ENCODE data around the gene CNOT4.

DNA sequence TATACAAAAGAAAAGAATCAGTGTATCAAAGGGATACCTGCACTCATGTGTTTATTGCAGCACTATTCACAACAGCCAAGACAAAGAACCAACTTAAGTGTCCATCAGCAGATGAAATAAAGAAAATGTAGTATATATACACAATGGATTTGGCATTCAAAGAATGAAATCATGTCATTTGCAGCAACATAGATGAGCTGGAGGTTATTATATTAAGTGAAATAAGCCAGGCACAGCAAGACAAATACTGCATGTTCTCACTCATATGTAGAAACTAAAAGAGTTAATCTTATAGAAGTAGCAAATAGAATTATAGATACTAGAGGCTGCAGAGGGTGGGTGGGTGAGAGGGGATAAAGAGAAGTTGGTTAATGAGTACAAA, 28.3 kb downstream of the CNOT4 start:
- no peak for TF ChIP-seq POLR2A (IDR thresholded peaks at IDR 0.05)
- TF ChIP-seq CTCF (IDR thresholded peaks at IDR 0.05), result no peak
- TF ChIP-seq POLR2AphosphoS5 (IDR thresholded peaks at IDR 0.05), result no peak
- TF ChIP-seq EP300 (IDR thresholded peaks at IDR 0.05), result no peak
